Sigmoid colon (tissue), 7 donors: Measurements from ENCODE around the gene RNU1-2. TPM values are rescaled to one million over a fixed set of nuclear protein-coding genes. Genes with fewer than 3 reads are reported as not detected.
"Not testable (repeated sequence)": the region's sequence is repeated elsewhere in the genome, so short reads cannot be mapped to it uniquely, and the experiment has no call there.

Source experiments
- DNase-seq: peaks from one replicate; pipeline ENCODE4 v3.0.0-alpha.2; 2019
- H3K27ac ChIP-seq, 4 donors: fragments of 200-600 bp; sonication (generic); one replicate each; pipeline ENCODE4 v1.5.1; 2016 to 2019; ENCODE audit warnings: mild to moderate bottlenecking in 1 of 4
- H3K27me3 ChIP-seq, 3 donors: fragments of 200-600 bp; sonication (generic); one replicate each; pipeline ENCODE4 v1.5.1; 2019; ENCODE audit warnings: mild to moderate bottlenecking in 1 of 3
- H3K36me3 ChIP-seq, 4 donors: fragments of 200-600 bp; sonication (generic); one replicate each; pipeline ENCODE4 v1.5.1; 2016 to 2019
- H3K4me1 ChIP-seq, 4 donors: fragments of 200-600 bp; sonication (generic); one replicate each; pipeline ENCODE4 v1.5.1; 2017 to 2019
- H3K4me3 ChIP-seq, 4 donors: fragments of 200-600 bp; sonication (generic); one replicate each; pipeline ENCODE4 v1.5.1; 2017 to 2019; ENCODE audit warnings: mild to moderate bottlenecking in 2 of 4, moderate library complexity in 1 of 4
- H3K9me3 ChIP-seq, 4 donors: fragments of 200-600 bp in 3 of 4; sonication (generic) in 3 of 4; one replicate each; pipeline versions ENCODE4 v1.5.1 to v1.6.1; 2013 to 2019
- CTCF ChIP-seq, 4 experiments: fragments of 450-650 bp in 3 of 4; fragments of 200-600 bp in 1 of 4; IDR thresholded peaks; one replicate each; pipeline ENCODE4 v1.5.1; 2016 to 2019; ENCODE audit warnings: antibody characterized with exemption in 4 of 4, mild to moderate bottlenecking in 3 of 4, moderate library complexity in 2 of 4
- EP300 ChIP-seq, 4 donors: sonication (generic); formaldehyde crosslinking; IDR thresholded peaks; one replicate each; pipeline ENCODE4 v1.6.1; 2017; ENCODE audit warnings: antibody characterized with exemption in 4 of 4
- POLR2A ChIP-seq, 2 donors: fragments of 450-650 bp; IDR thresholded peaks; one replicate each; pipeline ENCODE4 v1.6.1; 2016; ENCODE audit warnings: antibody characterized with exemption in 2 of 2, mild to moderate bottlenecking in 2 of 2, moderate library complexity in 2 of 2
- POLR2AphosphoS5 ChIP-seq, 4 donors: sonication (generic); formaldehyde crosslinking; IDR thresholded peaks; one replicate each; pipeline ENCODE4 v1.6.1; 2017; ENCODE audit warnings: antibody characterized with exemption in 4 of 4
- WGBS, 2 donors: extraction: QIAGEN DNeasy Blood & Tissue Kit; methylation state at CpG; one replicate each; pipeline ENCODE4 v1.1.7; 2013; 5-methylcytosine and 5-hydroxymethylcytosine counted together
- intact Hi-C: fragments of 100-400 bp; cut with DNase I; formaldehyde crosslinking; loops from one replicate; pipeline ENCODE4 v1.15.1; 2023
- polyA plus RNA-seq, 3 donors: library from polyadenylated mRNA; stranded (reverse); fragments of 200-250 nt; gene quantifications; one replicate each; pipeline ENCODE4 v1.2.3, GENCODE V29; 2013
- total RNA-seq, 4 donors: library from RNA; depleted of rRNA; stranded (reverse); fragments of >200 nt; gene quantifications; one replicate each; pipeline ENCODE4 v1.1.0, GENCODE V29; 2016
- donor health status: healthy with polysubstance abuse.
- donor health status: Bipolar disorder and iron deficiency.
- donor health status: healthy.

RNU1-2 gene
- total and polyA plus RNA-seq, 7 donors = under 0.01 TPM; not detected in 3

- peaks cover 0 to 13% (median 8%) of the 10 kb centered on the region in 4 donors for H3K4me1 ChIP-seq
- H3K9me3 ChIP-seq, H3K36me3 ChIP-seq, H3K27me3 ChIP-seq, DNase-seq, intact Hi-C loops: not testable (repeated sequence)
- peak in 1 of 4 donors; percentile 16 for TF ChIP-seq POLR2AphosphoS5 (IDR thresholded peaks at IDR 0.05)
- peak overlapping the region; percentile 15 to 45 (median 36) for H3K4me3 ChIP-seq
- WGBS, 2 donors = 0 to 6% methylated on average over 6 of the region's 6 CpGs
- H3K27ac ChIP-seq = peak overlapping the region; percentile 78 to 86 (median 84)
Observed at GRCh38 chr1:16895233-16895597, 565 bp upstream of the RNU1-2 start.

GRCh38 chr1:16896316-16897055, 706 bp downstream of the RNU1-2 start:
- H3K27ac ChIP-seq = peak overlapping the region; percentile 81 to 86 (median 84)
- H3K9me3 ChIP-seq, H3K36me3 ChIP-seq, H3K27me3 ChIP-seq, intact Hi-C loops: not testable (repeated sequence)
- H3K4me1 ChIP-seq = peaks cover 0 to 13% (median 8%) of the 10 kb centered on the region in 4 donors
- peak overlapping the region in 3 of 4 donors; percentile 24 to 34 (median 28) for H3K4me3 ChIP-seq
- 20 to 24% methylated on average over 23 of the region's 24 CpGs for WGBS, 2 donors
- DNase-seq = peak; percentile 78

- H3K4me3 ChIP-seq, intact Hi-C loops: not testable (repeated sequence)
Observed at GRCh38 chr1:16897653-16898052, 1.9 kb downstream of the RNU1-2 start.

GRCh38 chr1:16898298-16898697, 2.5 kb downstream of the RNU1-2 start:
- H3K27me3 ChIP-seq, intact Hi-C loops, H3K36me3 ChIP-seq, H3K4me3 ChIP-seq, H3K9me3 ChIP-seq, H3K27ac ChIP-seq, DNase-seq: not testable (repeated sequence)
- peaks cover 0 to 20% (median 16%) of the 10 kb centered on the region in 4 donors for H3K4me1 ChIP-seq

More at GRCh38 chr1:16897653-16898052, 1.9 kb downstream of the RNU1-2 start:
- 50 to 65% methylated on average over 1 of the region's 1 CpG for WGBS, 2 donors
- not testable (repeated sequence) for DNase-seq, H3K27me3 ChIP-seq, H3K9me3 ChIP-seq, H3K27ac ChIP-seq, H3K36me3 ChIP-seq
- H3K4me1 ChIP-seq = peaks cover 0 to 14% (median 9%) of the 10 kb centered on the region in 4 donors

- H3K9me3 ChIP-seq, H3K36me3 ChIP-seq, H3K27ac ChIP-seq, H3K4me3 ChIP-seq, H3K27me3 ChIP-seq, intact Hi-C loops: not testable (repeated sequence)
- 90% methylated on average over 2 of the region's 2 CpGs for WGBS, 2 donors
- DNase-seq = peak; percentile 64
- H3K4me1 ChIP-seq = peaks cover 0 to 25% (median 22%) of the 10 kb centered on the region in 4 donors
Observed at GRCh38 chr1:16899020-16899419, 3.2 kb downstream of the RNU1-2 start.

- Histone ChIP-seq H3K4me3 (no peak overlapping the region), H3K36me3 (no peaks in the 10 kb centered on the region), H3K27ac (no peak overlapping the region), H3K9me3 (no peaks in the 10 kb centered on the region), H3K27me3 (no peaks in the 10 kb centered on the region), H3K4me1 (peaks cover 0 to 34% (median 28%) of the 10 kb centered on the region in 4 donors)
- no peak for DNase-seq
- TF ChIP-seq CTCF (IDR thresholded peaks at IDR 0.05) (peak in 1 of 4 experiments; percentile 28), POLR2A (IDR thresholded peaks at IDR 0.05) (no peak), EP300 (IDR thresholded peaks at IDR 0.05) (no peak)
- WGBS, 2 donors = 71 to 80% methylated on average over 2 of the region's 2 CpGs
- intact Hi-C loops = no loop called here
Observed at GRCh38 chr1:16900751-16901150, 5.0 kb downstream of the RNU1-2 start.

GRCh38 chr1:16901371-16901770, 5.6 kb downstream of the RNU1-2 start:
- H3K9me3 ChIP-seq, DNase-seq, H3K27me3 ChIP-seq, H3K36me3 ChIP-seq, H3K4me3 ChIP-seq, intact Hi-C loops, H3K27ac ChIP-seq: not testable (repeated sequence)
- 56 to 70% methylated on average over 2 of the region's 2 CpGs for WGBS, 2 donors
- H3K4me1 ChIP-seq = peaks cover 0 to 34% (median 28%) of the 10 kb centered on the region in 4 donors

GRCh38 chr1:16903054-16903453, 7.3 kb downstream of the RNU1-2 start:
- TF ChIP-seq POLR2AphosphoS5 (IDR thresholded peaks at IDR 0.05) (peak in 3 of 4 donors; percentile 41 to 72 (median 55)), EP300 (IDR thresholded peaks at IDR 0.05) (no peak)
- peaks cover 0 to 26% (median 20%) of the 10 kb centered on the region in 4 donors for H3K4me1 ChIP-seq
- 78 to 81% methylated on average over 2 of the region's 2 CpGs for WGBS, 2 donors
- no peaks in the 10 kb centered on the region for H3K9me3 ChIP-seq
- H3K27me3 ChIP-seq = no peaks in the 10 kb centered on the region
- peak overlapping the region in 1 of 4 donors; percentile 50 for H3K4me3 ChIP-seq
- intact Hi-C loops = no loop called here
- no peaks in the 10 kb centered on the region for H3K36me3 ChIP-seq
- DNase-seq = peak; percentile 73
- peak overlapping the region; percentile 88 to 92 (median 91) for H3K27ac ChIP-seq
